Activated CD4-positive, alpha-beta T cell treated with anti-CD3 and anti-CD28 coated beads for 36 hours (primary cell): ENCODE data around the gene SEPTIN7. TPM values are rescaled to one million over a fixed set of nuclear protein-coding genes. Genes with fewer than 3 reads are reported as not detected.

Source experiments
- ATAC-seq: fragments of 200-7000 bp; cut with Tn5 transposase; one replicate; pipeline ENCODE4 v1.10.0; 2021; ENCODE audit warnings: mild to moderate bottlenecking, moderate library complexity
- CTCF ChIA-PET: fragments of 350-600 bp; sonication (Branson Sonifier 250); formaldehyde crosslinking; loops from one replicate; lab custom pipeline; 2021; ENCODE audit warnings: antibody characterized with exemption; lab: Charles Lee
- POLR2A ChIA-PET: fragments of 350-600 bp; sonication (Branson Sonifier 250); formaldehyde crosslinking; loops from one replicate; lab custom pipeline; 2021; ENCODE audit warnings: antibody characterized with exemption, inconsistent platforms; lab: Charles Lee
- DNase-seq: peaks from one replicate; pipeline ENCODE4 v3.0.0-alpha.2; 2020
- H3K27ac Mint-ChIP-seq: one replicate; pipeline ENCODE4 v1.8.0; 2021; ENCODE audit warnings: mixed read lengths
- H3K27me3 Mint-ChIP-seq: one replicate; pipeline ENCODE4 v1.8.0; 2021; ENCODE audit warnings: mixed read lengths
- H3K36me3 Mint-ChIP-seq: one replicate; pipeline ENCODE4 v1.8.0; 2021; ENCODE audit warnings: low read depth, mixed read lengths
- H3K4me1 Mint-ChIP-seq: one replicate; pipeline ENCODE4 v1.8.0; 2021; ENCODE audit warnings: mixed read lengths
- H3K4me3 Mint-ChIP-seq: one replicate; pipeline ENCODE4 v1.8.0; 2021; ENCODE audit warnings: mild to moderate bottlenecking, moderate library complexity, mixed read lengths
- H3K9me3 Mint-ChIP-seq: one replicate; pipeline ENCODE4 v1.8.0; 2021; ENCODE audit warnings: low read depth, mixed read lengths
- intact Hi-C, 2 experiments: fragments of 100-400 bp; cut with DNase I in 1 of 2; cut with micrococcal nuclease in 1 of 2; formaldehyde crosslinking; loops; one replicate each; pipeline versions ENCODE4 v1.14.2 to v1.15.1; 2022 to 2024; cut with DNase I, micrococcal nuclease
- total RNA-seq, 2 experiments: library from RNA; stranded (reverse); gene quantifications; one replicate each; pipeline ENCODE4 v1.2.3, GENCODE V29; 2021

Gene SEPTIN7
- total RNA-seq, 2 experiments from 2014 or later = 220 to 229 TPM

- Mint-ChIP-seq H3K4me3 (no peak overlapping the region), H3K27me3 (no peaks in the 10 kb centered on the region)
- no peak for ATAC-seq
These were observed 16.3 kb downstream of the SEPTIN7 start for GRCh38 chr7:35817181-35817580.

GRCh38 chr7:35817930-35818329 is 17.1 kb downstream of the SEPTIN7 start:
- H3K36me3 Mint-ChIP-seq = peaks cover 59% of the 10 kb centered on the region
- no peaks in the 10 kb centered on the region for H3K27me3 Mint-ChIP-seq
- H3K4me1 Mint-ChIP-seq = peaks cover 78% of the 10 kb centered on the region
- intact Hi-C loops = loop anchor here (1.0 to 2.0 kb wide), 3 partner anchors 15 to 95 kb away; partner anchors contain the start of gene SEPTIN7 (in 1 of the 2)
- H3K9me3 Mint-ChIP-seq = peaks cover 25% of the 10 kb centered on the region
- H3K4me3 Mint-ChIP-seq = no peak overlapping the region
- ChIA-PET POLR2A (no interaction called here), CTCF (no interaction called here)
- DNase-seq (no peak), ATAC-seq (peak; percentile 34)
- H3K27ac Mint-ChIP-seq = peak overlapping the region; percentile 59

More at GRCh38 chr7:35817181-35817580, 16.3 kb downstream of the SEPTIN7 start:
- peaks cover 25% of the 10 kb centered on the region for H3K9me3 Mint-ChIP-seq
- H3K4me1 Mint-ChIP-seq = peaks cover 76% of the 10 kb centered on the region
- H3K36me3 Mint-ChIP-seq = peaks cover 53% of the 10 kb centered on the region
- H3K27ac Mint-ChIP-seq = peak overlapping the region; percentile 21
- ChIA-PET CTCF (no interaction called here), POLR2A (no interaction called here)
- intact Hi-C loops = no loop called here
- DNase-seq = no peak

GRCh38 chr7:35818513-35818912 is 17.7 kb downstream of the SEPTIN7 start:
- Mint-ChIP-seq H3K9me3 (peaks cover 25% of the 10 kb centered on the region), H3K27me3 (no peaks in the 10 kb centered on the region), H3K4me3 (peak overlapping the region; percentile 4), H3K4me1 (peaks cover 73% of the 10 kb centered on the region), H3K27ac (peak overlapping the region; percentile 59), H3K36me3 (peaks cover 63% of the 10 kb centered on the region)
- CTCF ChIA-PET = interaction anchor here (0.9 to 2.9 kb wide), 3 partner anchors 10 to 16 kb away, joined by 3 to 18 read pairs (median 3); partner anchors contain the start of gene SEPTIN7
- no peak for DNase-seq
- POLR2A ChIA-PET = no interaction called here
- ATAC-seq = peak; percentile 28
- intact Hi-C loops = loop anchor here (1.0 to 2.0 kb wide), 3 partner anchors 16 to 95 kb away; partner anchors contain the start of gene SEPTIN7 (in 1 of the 2)

- intact Hi-C loops = loop anchor here in 1 of 2 experiments (2.0 kb wide), 1 partner anchor 17 kb away; no protein-coding TSS in a partner anchor
- POLR2A ChIA-PET = interaction anchor here (2.0 kb wide), 1 partner anchor 18 kb away, joined by 8 read pairs; the partner anchor contains the start of gene SEPTIN7
- H3K4me1 Mint-ChIP-seq = peaks cover 66% of the 10 kb centered on the region
- no peaks in the 10 kb centered on the region for H3K27me3 Mint-ChIP-seq
- no peak for DNase-seq
- peaks cover 25% of the 10 kb centered on the region for H3K9me3 Mint-ChIP-seq
- H3K4me3 Mint-ChIP-seq = no peak overlapping the region
- peaks cover 60% of the 10 kb centered on the region for H3K36me3 Mint-ChIP-seq
- no peak overlapping the region for H3K27ac Mint-ChIP-seq
- ATAC-seq = no peak
- CTCF ChIA-PET = interaction anchor here (0.9 to 2.9 kb wide), 4 partner anchors 8 to 17 kb away, joined by 3 to 18 read pairs (median 3); partner anchors contain the start of gene SEPTIN7
These were observed 18.5 kb downstream of the SEPTIN7 start for GRCh38 chr7:35819310-35819709.

- H3K36me3 Mint-ChIP-seq = peaks cover 54% of the 10 kb centered on the region
- CTCF ChIA-PET = interaction anchor here (1.0 to 2.9 kb wide), 3 partner anchors 8 to 18 kb away, joined by 3 to 18 read pairs (median 4); partner anchors contain the start of gene SEPTIN7
- no peak for DNase-seq
- intact Hi-C loops = loop anchor here in 1 of 2 experiments (2.0 kb wide), 1 partner anchor 17 kb away; no protein-coding TSS in a partner anchor
- POLR2A ChIA-PET = interaction anchor here (0.6 to 2.0 kb wide), 2 partner anchors 19 to 120 kb away, joined by 6 to 8 read pairs; partner anchors contain the start of gene SEPTIN7
- H3K4me1 Mint-ChIP-seq = peaks cover 62% of the 10 kb centered on the region
- ATAC-seq = peak; percentile 46
- H3K27me3 Mint-ChIP-seq = no peaks in the 10 kb centered on the region
- H3K9me3 Mint-ChIP-seq = peaks cover 20% of the 10 kb centered on the region
- no peak overlapping the region for H3K4me3 Mint-ChIP-seq
- H3K27ac Mint-ChIP-seq = peak overlapping the region; percentile 65
These were observed 19.3 kb downstream of the SEPTIN7 start for GRCh38 chr7:35819954-35820703.

DNA sequence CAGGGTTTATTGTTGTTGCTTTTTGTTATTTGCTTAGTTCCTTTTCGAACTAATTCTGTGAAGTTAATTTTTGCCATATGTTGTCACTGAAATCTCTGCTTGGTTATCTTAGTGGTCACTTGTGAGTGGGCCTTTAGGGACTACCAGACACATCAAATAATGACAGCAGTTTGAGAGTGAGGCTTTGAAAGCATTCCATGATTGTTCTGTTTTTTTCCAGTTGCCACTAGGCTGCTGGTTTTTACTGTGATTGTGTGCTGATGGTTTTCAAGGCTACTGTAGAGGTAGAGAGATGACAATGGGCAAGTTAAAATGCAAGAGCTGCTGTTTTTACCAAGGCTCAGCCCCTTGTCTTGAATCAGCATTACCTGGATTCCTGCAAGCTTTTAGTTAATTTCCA is 20.0 kb downstream of the SEPTIN7 start:
- no peak for ATAC-seq
- DNase-seq = no peak
- CTCF ChIA-PET = interaction anchor here (1.0 to 2.9 kb wide), 2 partner anchors 10 to 18 kb away, joined by 4 to 18 read pairs; partner anchors contain the start of gene SEPTIN7
- peaks cover 49% of the 10 kb centered on the region for H3K36me3 Mint-ChIP-seq
- H3K27ac Mint-ChIP-seq = no peak overlapping the region
- intact Hi-C loops = no loop called here
- H3K9me3 Mint-ChIP-seq = peaks cover 20% of the 10 kb centered on the region
- no peak overlapping the region for H3K4me3 Mint-ChIP-seq
- H3K4me1 Mint-ChIP-seq = peaks cover 57% of the 10 kb centered on the region
- H3K27me3 Mint-ChIP-seq = no peaks in the 10 kb centered on the region
- POLR2A ChIA-PET = interaction anchor here (2.0 kb wide), 1 partner anchor 19 kb away, joined by 8 read pairs; the partner anchor contains the start of gene SEPTIN7

DNA sequence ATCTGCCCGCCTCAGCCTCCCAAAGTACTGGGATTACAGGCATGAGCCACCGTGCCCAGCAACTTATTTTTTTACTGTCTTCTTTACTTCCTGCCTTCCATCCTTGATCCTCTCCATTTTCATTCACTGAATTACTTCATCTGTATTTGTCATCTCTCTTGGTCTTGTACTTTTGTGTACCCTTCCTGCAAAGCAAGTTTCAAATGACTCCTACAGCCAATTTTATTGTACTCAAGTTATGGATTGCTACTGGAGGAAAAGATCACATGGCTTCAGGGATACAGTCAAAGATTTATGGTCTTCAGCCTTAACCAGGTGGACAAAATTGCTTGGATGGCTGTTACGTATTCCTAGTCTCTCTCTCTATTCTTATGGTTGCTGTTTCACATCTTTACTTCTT is 22.6 kb downstream of the SEPTIN7 start:
- DNase-seq (no peak), ATAC-seq (peak; percentile 59)
- intact Hi-C loops = no loop called here
- H3K27ac Mint-ChIP-seq = peak overlapping the region; percentile 8
- peaks cover 44% of the 10 kb centered on the region for H3K4me1 Mint-ChIP-seq
- ChIA-PET CTCF (no interaction called here), POLR2A (no interaction called here)
- no peaks in the 10 kb centered on the region for H3K27me3 Mint-ChIP-seq
- peaks cover 40% of the 10 kb centered on the region for H3K36me3 Mint-ChIP-seq
- H3K4me3 Mint-ChIP-seq = no peak overlapping the region
- H3K9me3 Mint-ChIP-seq = peaks cover 17% of the 10 kb centered on the region

- DNase-seq = no peak
- CTCF ChIA-PET = interaction anchor here (1.5 kb wide), 1 partner anchor 11 kb away, joined by 6 read pairs; no protein-coding TSS in a partner anchor
- intact Hi-C loops = no loop called here
- peaks cover 30% of the 10 kb centered on the region for H3K36me3 Mint-ChIP-seq
- H3K27me3 Mint-ChIP-seq = no peaks in the 10 kb centered on the region
- peaks cover 42% of the 10 kb centered on the region for H3K4me1 Mint-ChIP-seq
- no peak overlapping the region for H3K4me3 Mint-ChIP-seq
- ATAC-seq = no peak
- peaks cover 2% of the 10 kb centered on the region for H3K9me3 Mint-ChIP-seq
- POLR2A ChIA-PET = no interaction called here
- no peak overlapping the region for H3K27ac Mint-ChIP-seq
These were observed 25.1 kb downstream of the SEPTIN7 start for GRCh38 chr7:35825974-35826373.

- POLR2A ChIA-PET = no interaction called here
- CTCF ChIA-PET = interaction anchor here (0.6 kb wide), 1 partner anchor 67 kb away, joined by 3 read pairs; no protein-coding TSS in a partner anchor
- no peaks in the 10 kb centered on the region for H3K27me3 Mint-ChIP-seq
- H3K4me3 Mint-ChIP-seq = no peak overlapping the region
- DNase-seq (no peak), ATAC-seq (no peak)
- H3K4me1 Mint-ChIP-seq = peaks cover 44% of the 10 kb centered on the region
- H3K9me3 Mint-ChIP-seq = no peaks in the 10 kb centered on the region
- intact Hi-C loops = no loop called here
- no peak overlapping the region for H3K27ac Mint-ChIP-seq
- peaks cover 26% of the 10 kb centered on the region for H3K36me3 Mint-ChIP-seq
These were observed 25.9 kb downstream of the SEPTIN7 start for GRCh38 chr7:35826751-35827150.

GRCh38 chr7:35828817-35829216 is 28.0 kb downstream of the SEPTIN7 start:
- Mint-ChIP-seq H3K27me3 (no peaks in the 10 kb centered on the region), H3K4me3 (no peak overlapping the region), H3K27ac (no peak overlapping the region), H3K4me1 (peaks cover 49% of the 10 kb centered on the region), H3K9me3 (no peaks in the 10 kb centered on the region), H3K36me3 (peaks cover 25% of the 10 kb centered on the region)
- intact Hi-C loops = no loop called here
- CTCF ChIA-PET = no interaction called here
- DNase-seq = no peak
- ATAC-seq = no peak
- POLR2A ChIA-PET = interaction anchor here (0.6 kb wide), 1 partner anchor 39 kb away, joined by 3 read pairs; no protein-coding TSS in a partner anchor

DNA sequence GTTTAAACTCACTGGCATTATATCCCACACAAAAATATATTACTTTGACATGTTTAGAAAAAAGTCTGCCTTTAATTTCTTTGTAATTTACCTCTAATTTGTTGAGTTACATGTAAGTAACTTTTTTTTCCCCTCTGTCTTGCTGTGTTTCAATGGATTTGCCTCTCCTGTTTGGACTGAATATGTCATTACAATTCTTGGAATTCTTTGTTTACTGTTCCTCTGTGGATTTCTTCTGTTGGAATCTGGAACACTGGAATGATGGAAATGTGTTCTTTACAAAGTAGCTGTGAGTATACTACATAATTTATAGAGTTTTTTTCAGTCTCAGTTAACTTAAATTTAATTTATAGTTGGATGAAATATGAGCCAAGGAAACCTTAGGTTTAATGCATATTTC is 30.4 kb downstream of the SEPTIN7 start:
- POLR2A ChIA-PET = interaction anchor here (1.0 kb wide), 1 partner anchor 29 kb away, joined by 3 read pairs; no protein-coding TSS in a partner anchor

More for the DNA sequence above, 30.4 kb downstream of the SEPTIN7 start:
- Mint-ChIP-seq H3K27me3 (no peaks in the 10 kb centered on the region), H3K9me3 (no peaks in the 10 kb centered on the region), H3K36me3 (peaks cover 40% of the 10 kb centered on the region), H3K4me3 (no peak overlapping the region), H3K4me1 (peaks cover 59% of the 10 kb centered on the region), H3K27ac (no peak overlapping the region)
- CTCF ChIA-PET = interaction anchor here (0.5 to 1.6 kb wide), 3 partner anchors 10 to 1457 kb away, joined by 3 to 4 read pairs (median 4); no protein-coding TSS in a partner anchor
- no peak for ATAC-seq
- intact Hi-C loops = loop anchor here in 1 of 2 experiments (10.0 kb wide), 1 partner anchor 56 kb away; no protein-coding TSS in a partner anchor
- no peak for DNase-seq
